ENCODE measurements around the gene FGF14. TPM values are rescaled to one million over a fixed set of nuclear protein-coding genes. Genes with fewer than 3 reads are reported as not detected.

FGF14 gene
- total RNA-seq, 2 experiments from 2014 or later = not detected

- Mint-ChIP-seq H3K4me3 (no peak overlapping the region), H3K9me3 (no peaks in the 10 kb centered on the region), H3K4me1 (no peaks in the 10 kb centered on the region), H3K27ac (no peak overlapping the region), H3K27me3 (no peaks in the 10 kb centered on the region), H3K36me3 (ENCODE audit: low read depth) (no peaks in the 10 kb centered on the region)
- ChIA-PET CTCF (no interaction called here), POLR2A (no interaction called here)
- DNase-seq = no peak
These were observed 442.8 kb downstream of the FGF14 start for GRCh38 chr13:101959016-101959415.

- no peaks in the 10 kb centered on the region for H3K4me1 Mint-ChIP-seq
- no peak overlapping the region for H3K27ac Mint-ChIP-seq
- H3K4me3 Mint-ChIP-seq = no peak overlapping the region
- H3K36me3 Mint-ChIP-seq (ENCODE audit: low read depth) = no peaks in the 10 kb centered on the region
- H3K9me3 Mint-ChIP-seq = no peaks in the 10 kb centered on the region
- ChIA-PET CTCF (interaction anchor here (1.3 kb wide), 1 partner anchor 600 kb away, joined by 3 read pairs; no protein-coding TSS in a partner anchor), POLR2A (no interaction called here)
- no peak for DNase-seq
- no peaks in the 10 kb centered on the region for H3K27me3 Mint-ChIP-seq
These were observed 446.1 kb downstream of the FGF14 start for GRCh38 chr13:101955764-101956163.

GRCh38 chr13:101951114-101951513, 450.7 kb downstream of the FGF14 start:
- no peaks in the 10 kb centered on the region for H3K4me1 Mint-ChIP-seq
- H3K36me3 Mint-ChIP-seq (ENCODE audit: low read depth) = no peaks in the 10 kb centered on the region
- no peak for DNase-seq
- ChIA-PET POLR2A (no interaction called here), CTCF (no interaction called here)
- H3K4me3 Mint-ChIP-seq = no peak overlapping the region
- no peaks in the 10 kb centered on the region for H3K27me3 Mint-ChIP-seq
- H3K27ac Mint-ChIP-seq = no peak overlapping the region
- H3K9me3 Mint-ChIP-seq = no peaks in the 10 kb centered on the region

GRCh38 chr13:101949681-101950080, 452.2 kb downstream of the FGF14 start:
- POLR2A ChIA-PET = no interaction called here
- no peak overlapping the region for H3K4me3 Mint-ChIP-seq
- no peaks in the 10 kb centered on the region for H3K4me1 Mint-ChIP-seq
- no peaks in the 10 kb centered on the region for H3K9me3 Mint-ChIP-seq
- no peaks in the 10 kb centered on the region for H3K27me3 Mint-ChIP-seq
- CTCF ChIA-PET = no interaction called here
- H3K27ac Mint-ChIP-seq = no peak overlapping the region
- DNase-seq = no peak
- no peaks in the 10 kb centered on the region for H3K36me3 Mint-ChIP-seq (ENCODE audit: low read depth)

GRCh38 chr13:101946401-101946800, 455.4 kb downstream of the FGF14 start:
- Mint-ChIP-seq H3K27me3 (no peaks in the 10 kb centered on the region), H3K27ac (no peak overlapping the region), H3K4me3 (no peak overlapping the region), H3K9me3 (no peaks in the 10 kb centered on the region), H3K36me3 (ENCODE audit: low read depth) (no peaks in the 10 kb centered on the region), H3K4me1 (no peaks in the 10 kb centered on the region)
- no peak for DNase-seq
- ChIA-PET CTCF (no interaction called here), POLR2A (no interaction called here)

GRCh38 chr13:101945435-101945834, 456.4 kb downstream of the FGF14 start:
- Mint-ChIP-seq H3K36me3 (ENCODE audit: low read depth) (no peaks in the 10 kb centered on the region), H3K27ac (no peak overlapping the region), H3K4me3 (no peak overlapping the region), H3K27me3 (no peaks in the 10 kb centered on the region), H3K9me3 (no peaks in the 10 kb centered on the region), H3K4me1 (no peaks in the 10 kb centered on the region)
- ChIA-PET CTCF (no interaction called here), POLR2A (no interaction called here)
- no peak for DNase-seq

- Mint-ChIP-seq H3K27me3 (no peaks in the 10 kb centered on the region), H3K36me3 (ENCODE audit: low read depth) (no peaks in the 10 kb centered on the region)
- POLR2A ChIA-PET = no interaction called here
These were observed 457.3 kb downstream of the FGF14 start for GRCh38 chr13:101944521-101944920.

GRCh38 chr13:101942535-101943157, 459.2 kb downstream of the FGF14 start:
- Mint-ChIP-seq H3K27me3 (no peaks in the 10 kb centered on the region), H3K36me3 (ENCODE audit: low read depth) (no peaks in the 10 kb centered on the region), H3K9me3 (no peaks in the 10 kb centered on the region), H3K4me1 (no peaks in the 10 kb centered on the region), H3K27ac (no peak overlapping the region), H3K4me3 (no peak overlapping the region)
- POLR2A ChIA-PET = no interaction called here
- CTCF ChIA-PET = interaction anchor here (0.8 kb wide), 1 partner anchor 614 kb away, joined by 3 read pairs; no protein-coding TSS in a partner anchor
- DNase-seq = no peak

More at GRCh38 chr13:101944521-101944920, 457.3 kb downstream of the FGF14 start:
- DNase-seq = no peak
- H3K9me3 Mint-ChIP-seq = no peaks in the 10 kb centered on the region
- H3K4me3 Mint-ChIP-seq = no peak overlapping the region
- CTCF ChIA-PET = no interaction called here
- no peak overlapping the region for H3K27ac Mint-ChIP-seq
- H3K4me1 Mint-ChIP-seq = no peaks in the 10 kb centered on the region

- Mint-ChIP-seq H3K4me3 (no peak overlapping the region), H3K9me3 (no peaks in the 10 kb centered on the region), H3K27ac (no peak overlapping the region), H3K36me3 (ENCODE audit: low read depth) (no peaks in the 10 kb centered on the region), H3K27me3 (no peaks in the 10 kb centered on the region), H3K4me1 (no peaks in the 10 kb centered on the region)
- DNase-seq = no peak
- ChIA-PET CTCF (interaction anchor here (0.8 kb wide), 1 partner anchor 614 kb away, joined by 3 read pairs; no protein-coding TSS in a partner anchor), POLR2A (no interaction called here)
These were observed 459.8 kb downstream of the FGF14 start for GRCh38 chr13:101942038-101942437.

- H3K9me3 Mint-ChIP-seq = no peaks in the 10 kb centered on the region
- H3K4me1 Mint-ChIP-seq = no peaks in the 10 kb centered on the region
- CTCF ChIA-PET = no interaction called here
- H3K27ac Mint-ChIP-seq = no peak overlapping the region
- POLR2A ChIA-PET = no interaction called here
- no peak for DNase-seq
- H3K36me3 Mint-ChIP-seq (ENCODE audit: low read depth) = no peaks in the 10 kb centered on the region
- no peak overlapping the region for H3K4me3 Mint-ChIP-seq
- H3K27me3 Mint-ChIP-seq = no peaks in the 10 kb centered on the region
These were observed 460.6 kb downstream of the FGF14 start for GRCh38 chr13:101941095-101941783.

- H3K27me3 Mint-ChIP-seq = no peaks in the 10 kb centered on the region
- H3K4me1 Mint-ChIP-seq = no peaks in the 10 kb centered on the region
- POLR2A ChIA-PET = no interaction called here
- CTCF ChIA-PET = no interaction called here
- no peaks in the 10 kb centered on the region for H3K9me3 Mint-ChIP-seq
- H3K4me3 Mint-ChIP-seq = no peak overlapping the region
- H3K36me3 Mint-ChIP-seq (ENCODE audit: low read depth) = no peaks in the 10 kb centered on the region
- H3K27ac Mint-ChIP-seq = no peak overlapping the region
- DNase-seq = no peak
These were observed 462.5 kb downstream of the FGF14 start for GRCh38 chr13:101939370-101939769.

- CTCF ChIA-PET = no interaction called here
- Mint-ChIP-seq H3K4me1 (no peaks in the 10 kb centered on the region), H3K4me3 (no peak overlapping the region), H3K9me3 (no peaks in the 10 kb centered on the region), H3K36me3 (ENCODE audit: low read depth) (no peaks in the 10 kb centered on the region), H3K27ac (no peak overlapping the region), H3K27me3 (no peaks in the 10 kb centered on the region)
- no peak for DNase-seq
- POLR2A ChIA-PET = no interaction called here
These were observed 466.0 kb downstream of the FGF14 start for GRCh38 chr13:101935828-101936227.

GRCh38 chr13:101931186-101931585, 470.7 kb downstream of the FGF14 start:
- ChIA-PET POLR2A (no interaction called here), CTCF (no interaction called here)
- Mint-ChIP-seq H3K4me3 (no peak overlapping the region), H3K27me3 (no peaks in the 10 kb centered on the region), H3K9me3 (no peaks in the 10 kb centered on the region), H3K36me3 (ENCODE audit: low read depth) (no peaks in the 10 kb centered on the region), H3K4me1 (no peaks in the 10 kb centered on the region), H3K27ac (no peak overlapping the region)
- no peak for DNase-seq

- ChIA-PET POLR2A (no interaction called here), CTCF (no interaction called here)
- Mint-ChIP-seq H3K27ac (no peak overlapping the region), H3K4me3 (no peak overlapping the region), H3K9me3 (no peaks in the 10 kb centered on the region), H3K27me3 (no peaks in the 10 kb centered on the region), H3K36me3 (ENCODE audit: low read depth) (no peaks in the 10 kb centered on the region), H3K4me1 (no peaks in the 10 kb centered on the region)
- no peak for DNase-seq
These were observed 471.5 kb downstream of the FGF14 start for GRCh38 chr13:101930331-101930730.

All from activated CD4-positive, alpha-beta memory T cell treated with anti-CD3 and anti-CD28 coated beads, Interleukin-2, amount 10 ng/mL, durations not matched to agents 7 days and 5 days (primary cell).